ENCODE data around the gene CHSY3.

CHSY3 gene

GRCh38 chr5:129906177-129906887 is 2.1 kb downstream of the CHSY3 start:
- DNase-seq (ENCODE audit: low read depth): no peak
- no peak overlapping the region for H3K4me3 ChIP-seq (ENCODE audit: low read depth, low read length)
- TF ChIP-seq MYC (IDR thresholded peaks at IDR 0.05; ENCODE audit: low read depth, low read length) (no peak), POLR2A (IDR thresholded peaks at IDR 0.05; ENCODE audit: extremely low read depth, insufficient read length) (no peak), MAX (IDR thresholded peaks at IDR 0.05; ENCODE audit: low read depth, low read length) (no peak)
- TF ChIP-seq, protein P1, sequence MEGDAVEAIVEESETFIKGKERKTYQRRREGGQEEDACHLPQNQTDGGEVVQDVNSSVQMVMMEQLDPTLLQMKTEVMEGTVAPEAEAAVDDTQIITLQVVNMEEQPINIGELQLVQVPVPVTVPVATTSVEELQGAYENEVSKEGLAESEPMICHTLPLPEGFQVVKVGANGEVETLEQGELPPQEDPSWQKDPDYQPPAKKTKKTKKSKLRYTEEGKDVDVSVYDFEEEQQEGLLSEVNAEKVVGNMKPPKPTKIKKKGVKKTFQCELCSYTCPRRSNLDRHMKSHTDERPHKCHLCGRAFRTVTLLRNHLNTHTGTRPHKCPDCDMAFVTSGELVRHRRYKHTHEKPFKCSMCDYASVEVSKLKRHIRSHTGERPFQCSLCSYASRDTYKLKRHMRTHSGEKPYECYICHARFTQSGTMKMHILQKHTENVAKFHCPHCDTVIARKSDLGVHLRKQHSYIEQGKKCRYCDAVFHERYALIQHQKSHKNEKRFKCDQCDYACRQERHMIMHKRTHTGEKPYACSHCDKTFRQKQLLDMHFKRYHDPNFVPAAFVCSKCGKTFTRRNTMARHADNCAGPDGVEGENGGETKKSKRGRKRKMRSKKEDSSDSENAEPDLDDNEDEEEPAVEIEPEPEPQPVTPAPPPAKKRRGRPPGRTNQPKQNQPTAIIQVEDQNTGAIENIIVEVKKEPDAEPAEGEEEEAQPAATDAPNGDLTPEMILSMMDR (IDR thresholded peaks at IDR 0.05; ENCODE audit: low read depth, low read length): no peak

GRCh38 chr5:129909225-129909624 is 5.0 kb downstream of the CHSY3 start:
- no peak overlapping the region for H3K4me3 ChIP-seq (ENCODE audit: low read depth, low read length)
- DNase-seq (ENCODE audit: low read depth): no peak
- TF ChIP-seq, protein P1 (IDR thresholded peaks at IDR 0.05; ENCODE audit: low read depth, low read length): no peak
- TF ChIP-seq MYC (IDR thresholded peaks at IDR 0.05; ENCODE audit: low read depth, low read length): no peak
- TF ChIP-seq MAX (IDR thresholded peaks at IDR 0.05; ENCODE audit: low read depth, low read length): no peak
- TF ChIP-seq POLR2A (IDR thresholded peaks at IDR 0.05; ENCODE audit: extremely low read depth, insufficient read length): no peak

DNA sequence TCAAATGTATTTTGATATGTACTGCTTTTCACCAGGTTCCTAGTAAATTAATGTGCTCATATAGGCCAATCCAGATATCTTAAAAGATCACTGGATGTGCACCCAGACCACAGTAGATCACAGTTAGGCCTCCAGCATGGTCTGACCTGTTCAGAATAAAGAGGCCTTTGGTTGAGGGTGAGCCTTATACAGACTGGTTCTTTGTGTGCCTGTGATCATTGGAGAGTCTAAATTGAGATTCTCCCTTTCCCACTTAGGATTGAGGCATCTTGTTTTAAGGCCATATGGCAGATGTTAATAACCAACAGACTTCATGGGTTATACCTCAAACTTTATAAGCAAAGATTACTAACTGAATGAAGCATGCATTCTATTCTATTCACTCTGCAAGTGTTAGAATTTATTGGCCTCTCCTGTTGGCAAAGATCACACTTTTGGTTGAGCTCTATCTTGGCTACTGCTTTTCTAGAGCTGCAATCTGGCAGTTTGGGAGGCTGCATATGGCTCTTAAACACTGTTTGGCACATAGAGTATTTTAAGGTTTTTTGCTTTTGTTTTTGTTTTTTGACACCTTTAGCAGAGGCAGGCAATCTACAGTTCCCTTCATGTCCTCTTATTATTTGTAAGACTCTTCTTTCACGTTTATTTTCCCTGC is 8.5 kb downstream of the CHSY3 start:
- no peak for DNase-seq (ENCODE audit: low read depth)
- TF ChIP-seq MYC (IDR thresholded peaks at IDR 0.05; ENCODE audit: low read depth, low read length) (no peak), MAX (IDR thresholded peaks at IDR 0.05; ENCODE audit: low read depth, low read length) (no peak), POLR2A (IDR thresholded peaks at IDR 0.05; ENCODE audit: extremely low read depth, insufficient read length) (no peak)
- TF ChIP-seq, protein P1 (IDR thresholded peaks at IDR 0.05; ENCODE audit: low read depth, low read length): no peak
- H3K4me3 ChIP-seq (ENCODE audit: low read depth, low read length): no peak overlapping the region

GRCh38 chr5:129915415-129915814 is 11.2 kb downstream of the CHSY3 start:
- no peak for DNase-seq (ENCODE audit: low read depth)
- no peak for TF ChIP-seq MYC (IDR thresholded peaks at IDR 0.05; ENCODE audit: low read depth, low read length)
- TF ChIP-seq, protein P1 (IDR thresholded peaks at IDR 0.05; ENCODE audit: low read depth, low read length): no peak
- no peak for TF ChIP-seq MAX (IDR thresholded peaks at IDR 0.05; ENCODE audit: low read depth, low read length)
- TF ChIP-seq POLR2A (IDR thresholded peaks at IDR 0.05; ENCODE audit: extremely low read depth, insufficient read length): no peak
- H3K4me3 ChIP-seq (ENCODE audit: low read depth, low read length): no peak overlapping the region

- no peak overlapping the region for H3K4me3 ChIP-seq (ENCODE audit: low read depth, low read length)
- DNase-seq (ENCODE audit: low read depth): no peak
- no peak for TF ChIP-seq POLR2A (IDR thresholded peaks at IDR 0.05; ENCODE audit: extremely low read depth, insufficient read length)
- TF ChIP-seq, protein P1 (IDR thresholded peaks at IDR 0.05; ENCODE audit: low read depth, low read length): no peak
- no peak for TF ChIP-seq MYC (IDR thresholded peaks at IDR 0.05; ENCODE audit: low read depth, low read length)
- TF ChIP-seq MAX (IDR thresholded peaks at IDR 0.05; ENCODE audit: low read depth, low read length): no peak
Measured at GRCh38 chr5:129917224-129917623, 13.0 kb downstream of the CHSY3 start.

All from NB4 (cell line).